ENCODE measurements around the gene EDRF1.
"Not testable (repeated sequence)": the region's sequence is repeated elsewhere in the genome, so short reads cannot be mapped to it uniquely, and the experiment has no call there.

Gene EDRF1

DNA sequence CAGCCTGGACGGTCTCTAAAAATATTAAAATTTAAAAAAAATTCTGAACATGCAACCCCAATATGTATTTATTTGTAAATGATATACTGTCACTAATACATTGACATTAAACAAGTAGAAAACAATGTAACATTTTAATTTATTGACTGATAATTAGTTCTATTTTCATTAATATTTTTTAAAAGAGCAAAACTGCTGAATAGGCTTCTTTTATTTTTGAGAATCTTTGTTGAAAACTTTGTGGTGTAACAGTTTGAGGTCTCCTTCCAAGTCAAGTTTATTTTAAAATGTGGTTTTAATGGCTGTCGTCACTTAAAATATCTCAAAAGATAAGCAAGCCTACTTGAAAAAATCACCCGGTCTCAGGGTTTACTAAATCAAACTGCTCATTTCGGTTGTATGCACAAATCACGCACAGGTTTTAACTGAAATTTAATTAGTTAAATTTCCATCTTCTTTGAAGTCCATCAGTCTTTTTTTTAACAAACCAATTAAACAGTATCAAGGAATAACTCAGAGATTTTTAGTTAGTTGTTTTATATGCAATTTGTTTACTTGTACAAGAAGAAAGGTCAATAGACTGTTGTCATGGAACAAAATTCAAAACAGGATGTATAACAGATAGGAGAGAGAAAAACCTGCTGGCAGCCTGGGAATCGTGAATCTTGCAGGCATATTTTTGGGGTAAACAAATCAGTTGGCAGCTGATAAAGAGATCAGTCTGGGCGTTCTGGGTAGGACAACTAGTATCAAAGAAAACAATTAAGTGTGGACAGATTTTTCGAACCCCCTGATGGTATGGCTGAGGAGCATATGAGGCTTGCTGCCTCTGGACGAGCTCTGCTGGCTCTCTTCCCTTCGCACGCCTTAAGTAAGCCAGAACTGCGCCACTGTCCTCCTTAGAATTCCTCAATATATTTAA, 9.7 kb upstream of the EDRF1 start:
- Histone ChIP-seq H3K27me3 (ENCODE audit: insufficient read depth, low read length) (no peaks in the 10 kb centered on the region; the same call in 1 of the 2 replicates), H3F3A (ENCODE audit: insufficient read depth, low read length) (no peaks in the 10 kb centered on the region), H3K4me2 (ENCODE audit: low read length) (no peak overlapping the region), H3K4me3 (ENCODE audit: low read depth, low read length, poor library complexity, severe bottlenecking) (no peak overlapping the region), H3K27ac (ENCODE audit: low read depth, low read length, poor library complexity, severe bottlenecking) (no peak overlapping the region), H3K9me2 (ENCODE audit: low read depth, low read length) (no peaks in the 10 kb centered on the region), H3K36me3 (ENCODE audit: insufficient read depth, low read length) (no peaks in the 10 kb centered on the region; the same call in 1 of the 2 replicates), H3K4me1 (ENCODE audit: insufficient read depth, low read length, severe bottlenecking) (no peaks in the 10 kb centered on the region), H3K9me3 (ENCODE audit: low read length) (no peaks in the 10 kb centered on the region), H3K9ac (ENCODE audit: low read length) (no peak overlapping the region), H2AFZ (ENCODE audit: low read length) (no peak overlapping the region), H4K20me1 (ENCODE audit: insufficient read depth, low read length) (no peaks in the 10 kb centered on the region), H3K79me2 (ENCODE audit: insufficient read depth, low read length) (no peaks in the 10 kb centered on the region)
- TF ChIP-seq, protein P1, sequence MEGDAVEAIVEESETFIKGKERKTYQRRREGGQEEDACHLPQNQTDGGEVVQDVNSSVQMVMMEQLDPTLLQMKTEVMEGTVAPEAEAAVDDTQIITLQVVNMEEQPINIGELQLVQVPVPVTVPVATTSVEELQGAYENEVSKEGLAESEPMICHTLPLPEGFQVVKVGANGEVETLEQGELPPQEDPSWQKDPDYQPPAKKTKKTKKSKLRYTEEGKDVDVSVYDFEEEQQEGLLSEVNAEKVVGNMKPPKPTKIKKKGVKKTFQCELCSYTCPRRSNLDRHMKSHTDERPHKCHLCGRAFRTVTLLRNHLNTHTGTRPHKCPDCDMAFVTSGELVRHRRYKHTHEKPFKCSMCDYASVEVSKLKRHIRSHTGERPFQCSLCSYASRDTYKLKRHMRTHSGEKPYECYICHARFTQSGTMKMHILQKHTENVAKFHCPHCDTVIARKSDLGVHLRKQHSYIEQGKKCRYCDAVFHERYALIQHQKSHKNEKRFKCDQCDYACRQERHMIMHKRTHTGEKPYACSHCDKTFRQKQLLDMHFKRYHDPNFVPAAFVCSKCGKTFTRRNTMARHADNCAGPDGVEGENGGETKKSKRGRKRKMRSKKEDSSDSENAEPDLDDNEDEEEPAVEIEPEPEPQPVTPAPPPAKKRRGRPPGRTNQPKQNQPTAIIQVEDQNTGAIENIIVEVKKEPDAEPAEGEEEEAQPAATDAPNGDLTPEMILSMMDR (IDR thresholded peaks at IDR 0.05; ENCODE audit: low read length), result no peak
- no peak for TF ChIP-seq EZH2 (IDR thresholded peaks at IDR 0.05; ENCODE audit: borderline replicate concordance, low read length)

GRCh38 chr10:125711110-125711750, 8.3 kb upstream of the EDRF1 start:
- TF ChIP-seq EZH2 (IDR thresholded peaks at IDR 0.05; ENCODE audit: borderline replicate concordance, low read length), result no peak
- TF ChIP-seq, protein P1 (IDR thresholded peaks at IDR 0.05; ENCODE audit: low read length), result no peak
- Histone ChIP-seq H3K9ac (ENCODE audit: low read length) (no peak overlapping the region), H3K4me1 (ENCODE audit: insufficient read depth, low read length, severe bottlenecking) (no peaks in the 10 kb centered on the region), H3K79me2 (ENCODE audit: insufficient read depth, low read length) (no peaks in the 10 kb centered on the region), H3F3A (ENCODE audit: insufficient read depth, low read length) (no peaks in the 10 kb centered on the region), H3K4me2 (ENCODE audit: low read length) (no peak overlapping the region), H2AFZ (ENCODE audit: low read length) (no peak overlapping the region), H3K9me2 (ENCODE audit: low read depth, low read length) (no peaks in the 10 kb centered on the region), H3K9me3 (ENCODE audit: low read length) (no peaks in the 10 kb centered on the region), H3K36me3 (ENCODE audit: insufficient read depth, low read length) (no peaks in the 10 kb centered on the region; the same call in 1 of the 2 replicates), H3K27ac (ENCODE audit: low read depth, low read length, poor library complexity, severe bottlenecking) (no peak overlapping the region), H3K4me3 (ENCODE audit: low read depth, low read length, poor library complexity, severe bottlenecking) (no peak overlapping the region), H4K20me1 (ENCODE audit: insufficient read depth, low read length) (no peaks in the 10 kb centered on the region), H3K27me3 (ENCODE audit: insufficient read depth, low read length) (no peaks in the 10 kb centered on the region; the same call in 1 of the 2 replicates)

DNA sequence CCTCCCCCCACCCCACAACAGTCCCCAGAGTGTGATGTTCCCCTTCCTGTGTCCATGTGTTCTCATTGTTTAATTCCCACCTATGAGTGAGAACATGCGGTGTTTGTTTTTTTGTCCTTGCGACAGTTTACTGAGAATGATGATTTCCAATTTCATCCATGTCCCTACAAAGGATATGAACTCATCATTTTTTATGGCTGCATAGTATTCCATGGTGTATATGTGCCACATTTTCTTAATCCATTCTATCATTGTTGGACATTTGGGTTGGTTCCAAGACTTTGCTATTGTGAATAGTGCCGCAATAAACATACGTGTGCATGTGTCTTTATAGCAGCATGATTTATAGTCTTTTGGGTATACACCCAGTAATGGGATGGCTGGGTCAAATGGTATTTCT, 4.8 kb upstream of the EDRF1 start:
- not testable (repeated sequence) for H2AFZ ChIP-seq (ENCODE audit: low read length); H3K27ac ChIP-seq (ENCODE audit: low read depth, low read length, poor library complexity, severe bottlenecking); H3K9me3 ChIP-seq (ENCODE audit: low read length); H3K4me3 ChIP-seq (ENCODE audit: low read depth, low read length, poor library complexity, severe bottlenecking); H3F3A ChIP-seq (ENCODE audit: insufficient read depth, low read length); H3K79me2 ChIP-seq (ENCODE audit: insufficient read depth, low read length); H3K4me2 ChIP-seq (ENCODE audit: low read length); H3K36me3 ChIP-seq (ENCODE audit: insufficient read depth, low read length); H4K20me1 ChIP-seq (ENCODE audit: insufficient read depth, low read length); H3K27me3 ChIP-seq (ENCODE audit: insufficient read depth, low read length); H3K9ac ChIP-seq (ENCODE audit: low read length); H3K4me1 ChIP-seq (ENCODE audit: insufficient read depth, low read length, severe bottlenecking); H3K9me2 ChIP-seq (ENCODE audit: low read depth, low read length)

Measured in OCI-LY1 (cell line).